ENCODE data around the gene ZNF613. TPM values are rescaled to one million over a fixed set of nuclear protein-coding genes. Genes with fewer than 3 reads are reported as not detected.

Gene ZNF613
- total RNA-seq, 1 experiment from 2014 or later, result 5.3 TPM

DNA sequence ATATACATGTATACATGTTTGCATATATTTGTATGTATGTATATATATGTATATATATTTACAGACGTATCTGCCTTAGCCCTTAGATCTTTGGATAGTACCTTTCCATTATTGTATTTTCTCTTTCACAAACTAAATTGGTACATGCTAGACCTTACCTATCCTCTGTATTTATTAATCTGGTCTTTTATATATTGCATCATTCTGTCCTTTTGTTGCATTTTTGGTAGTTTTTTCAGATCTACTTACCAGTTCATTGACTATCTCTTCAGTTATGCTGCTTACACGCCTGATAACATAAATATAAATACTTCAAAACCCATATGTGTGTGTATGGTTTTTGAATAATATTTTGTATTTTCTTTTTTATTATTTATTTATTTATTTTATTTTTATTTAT, 11.7 kb downstream of the ZNF613 start:
- intact Hi-C loops (cut with micrococcal nuclease; ENCODE audit: unreplicated experiment), result no loop called here
- Histone ChIP-seq H3K36me3 (ENCODE audit: insufficient read depth, low read length, poor library complexity, severe bottlenecking) (peaks cover 56% of the 10 kb centered on the region), H3K9me3 (ENCODE audit: low read depth, low read length, poor library complexity, severe bottlenecking) (peaks cover 32% of the 10 kb centered on the region), H3K27me3 (replicated peaks; ENCODE audit: insufficient read depth, low read depth, low read length, poor library complexity) (no peaks in the 10 kb centered on the region), H3K27ac (ENCODE audit: low read depth, low read length, poor library complexity, severe bottlenecking) (no peak overlapping the region), H3K4me1 (ENCODE audit: insufficient read depth, low read length, poor library complexity, severe bottlenecking) (no peaks in the 10 kb centered on the region), H3K4me3 (ENCODE audit: low read depth, low read length, poor library complexity, severe bottlenecking) (no peak overlapping the region)
- ChIA-PET CTCF (no interaction called here), POLR2A (ENCODE audit: low non-redundant PET) (no interaction called here)
- TF ChIP-seq EZH2 (IDR thresholded peaks at IDR 0.05; ENCODE audit: borderline replicate concordance, low read depth, low read length, poor library complexity, severe bottlenecking), result no peak
- TF ChIP-seq, protein P1, sequence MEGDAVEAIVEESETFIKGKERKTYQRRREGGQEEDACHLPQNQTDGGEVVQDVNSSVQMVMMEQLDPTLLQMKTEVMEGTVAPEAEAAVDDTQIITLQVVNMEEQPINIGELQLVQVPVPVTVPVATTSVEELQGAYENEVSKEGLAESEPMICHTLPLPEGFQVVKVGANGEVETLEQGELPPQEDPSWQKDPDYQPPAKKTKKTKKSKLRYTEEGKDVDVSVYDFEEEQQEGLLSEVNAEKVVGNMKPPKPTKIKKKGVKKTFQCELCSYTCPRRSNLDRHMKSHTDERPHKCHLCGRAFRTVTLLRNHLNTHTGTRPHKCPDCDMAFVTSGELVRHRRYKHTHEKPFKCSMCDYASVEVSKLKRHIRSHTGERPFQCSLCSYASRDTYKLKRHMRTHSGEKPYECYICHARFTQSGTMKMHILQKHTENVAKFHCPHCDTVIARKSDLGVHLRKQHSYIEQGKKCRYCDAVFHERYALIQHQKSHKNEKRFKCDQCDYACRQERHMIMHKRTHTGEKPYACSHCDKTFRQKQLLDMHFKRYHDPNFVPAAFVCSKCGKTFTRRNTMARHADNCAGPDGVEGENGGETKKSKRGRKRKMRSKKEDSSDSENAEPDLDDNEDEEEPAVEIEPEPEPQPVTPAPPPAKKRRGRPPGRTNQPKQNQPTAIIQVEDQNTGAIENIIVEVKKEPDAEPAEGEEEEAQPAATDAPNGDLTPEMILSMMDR (conservative IDR thresholded peaks at IDR 0.05; ENCODE audit: low read depth, low read length), result no peak
- BruUV-seq (replicated peaks), result no TSS peak
- no peak for DNase-seq (ENCODE audit: low spot score)

DNA sequence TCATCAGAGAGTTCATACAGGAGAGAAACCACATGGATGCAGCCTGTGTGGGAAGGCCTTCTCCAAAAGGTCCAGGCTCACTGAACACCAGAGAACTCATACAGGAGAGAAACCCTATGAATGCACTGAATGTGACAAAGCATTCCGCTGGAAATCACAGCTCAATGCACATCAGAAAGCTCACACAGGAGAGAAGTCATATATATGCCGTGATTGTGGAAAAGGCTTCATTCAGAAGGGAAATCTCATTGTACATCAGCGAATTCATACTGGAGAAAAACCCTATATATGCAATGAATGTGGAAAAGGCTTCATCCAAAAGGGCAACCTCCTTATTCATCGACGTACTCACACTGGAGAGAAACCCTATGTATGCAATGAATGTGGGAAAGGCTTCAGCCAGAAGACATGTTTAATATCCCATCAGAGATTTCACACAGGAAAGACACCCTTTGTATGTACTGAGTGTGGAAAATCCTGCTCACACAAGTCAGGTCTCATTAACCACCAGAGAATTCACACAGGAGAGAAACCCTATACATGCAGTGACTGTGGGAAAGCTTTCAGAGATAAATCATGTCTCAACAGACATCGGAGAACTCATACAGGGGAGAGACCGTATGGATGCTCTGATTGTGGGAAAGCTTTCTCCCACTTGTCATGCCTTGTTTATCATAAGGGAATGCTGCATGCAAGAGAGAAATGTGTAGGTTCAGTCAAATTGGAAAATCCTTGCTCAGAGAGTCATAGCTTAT, 17.7 kb downstream of the ZNF613 start:
- Histone ChIP-seq H3K27ac (ENCODE audit: low read depth, low read length, poor library complexity, severe bottlenecking) (no peak overlapping the region), H3K4me3 (ENCODE audit: low read depth, low read length, poor library complexity, severe bottlenecking) (no peak overlapping the region), H3K27me3 (replicated peaks; ENCODE audit: insufficient read depth, low read depth, low read length, poor library complexity) (no peaks in the 10 kb centered on the region), H3K4me1 (ENCODE audit: insufficient read depth, low read length, poor library complexity, severe bottlenecking) (no peaks in the 10 kb centered on the region), H3K36me3 (ENCODE audit: insufficient read depth, low read length, poor library complexity, severe bottlenecking) (peaks cover 55% of the 10 kb centered on the region), H3K9me3 (ENCODE audit: low read depth, low read length, poor library complexity, severe bottlenecking) (peaks cover 82% of the 10 kb centered on the region)
- no peak for DNase-seq (ENCODE audit: low spot score)
- intact Hi-C loops (cut with micrococcal nuclease; ENCODE audit: unreplicated experiment), result no loop called here
- no TSS peak for BruUV-seq (replicated peaks)
- ChIA-PET POLR2A (ENCODE audit: low non-redundant PET) (no interaction called here), CTCF (no interaction called here)
- no peak for TF ChIP-seq EZH2 (IDR thresholded peaks at IDR 0.05; ENCODE audit: borderline replicate concordance, low read depth, low read length, poor library complexity, severe bottlenecking)
- TF ChIP-seq, protein P1 (conservative IDR thresholded peaks at IDR 0.05; ENCODE audit: low read depth, low read length), result no peak

DNA sequence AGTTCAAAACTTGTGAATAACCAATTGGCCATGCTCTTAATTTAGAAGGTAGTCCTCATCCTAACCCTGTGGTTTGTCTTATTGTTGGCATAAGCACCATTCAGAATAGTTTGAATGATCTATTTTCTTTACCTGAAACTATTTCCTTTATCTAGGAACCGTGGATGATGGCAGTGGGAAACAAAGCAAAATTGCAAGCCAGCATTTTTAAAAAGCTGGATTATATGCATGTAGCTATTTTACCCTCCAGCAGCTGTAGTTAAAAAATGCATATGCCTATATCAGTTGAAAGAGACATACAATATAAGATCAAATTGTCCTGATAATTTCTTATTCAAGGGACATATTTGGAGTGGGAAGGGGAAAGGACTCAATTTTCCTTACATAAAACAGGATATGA, 19.3 kb downstream of the ZNF613 start:
- Histone ChIP-seq H3K4me1 (ENCODE audit: insufficient read depth, low read length, poor library complexity, severe bottlenecking) (no peaks in the 10 kb centered on the region), H3K4me3 (ENCODE audit: low read depth, low read length, poor library complexity, severe bottlenecking) (no peak overlapping the region), H3K27me3 (replicated peaks; ENCODE audit: insufficient read depth, low read depth, low read length, poor library complexity) (no peaks in the 10 kb centered on the region), H3K9me3 (ENCODE audit: low read depth, low read length, poor library complexity, severe bottlenecking) (peaks cover 76% of the 10 kb centered on the region), H3K27ac (ENCODE audit: low read depth, low read length, poor library complexity, severe bottlenecking) (no peak overlapping the region), H3K36me3 (ENCODE audit: insufficient read depth, low read length, poor library complexity, severe bottlenecking) (peaks cover 42% of the 10 kb centered on the region)
- DNase-seq (ENCODE audit: low spot score), result no peak
- BruUV-seq (replicated peaks), result no TSS peak
- POLR2A ChIA-PET (ENCODE audit: low non-redundant PET), result no interaction called here
- no peak for TF ChIP-seq EZH2 (IDR thresholded peaks at IDR 0.05; ENCODE audit: borderline replicate concordance, low read depth, low read length, poor library complexity, severe bottlenecking)
- TF ChIP-seq, protein P1 (conservative IDR thresholded peaks at IDR 0.05; ENCODE audit: low read depth, low read length), result no peak
- intact Hi-C loops (cut with micrococcal nuclease; ENCODE audit: unreplicated experiment), result no loop called here
- CTCF ChIA-PET, result no interaction called here

Measured in A673 (cell line).